D721Med (cell line): ENCODE measurements around the gene FLOT1.
A peak's percentile ranks its signal among the peaks of the same experiment; 100 is the strongest.

Source experiments
- DNase-seq: peaks from one replicate; pipeline ENCODE4 v3.0.0; 2011; ENCODE audit warnings: low spot score; ENCODE audit not compliant: insufficient read length
- FAIRE-seq: peaks from 2 replicates; lab custom pipeline; 2011; peaks lifted over from hg19 to GRCh38; lab: Jason Lieb, UNC
- TF ChIP-seq, protein P1 (sequence below): IDR thresholded peaks from 2 replicates; pipeline ENCODE4 v1.5.1; 2012; ENCODE audit warnings: mild to moderate bottlenecking, control low read depth; ENCODE audit not compliant: insufficient read depth; ENCODE audit errors: missing control alignments

Gene FLOT1, protein sequence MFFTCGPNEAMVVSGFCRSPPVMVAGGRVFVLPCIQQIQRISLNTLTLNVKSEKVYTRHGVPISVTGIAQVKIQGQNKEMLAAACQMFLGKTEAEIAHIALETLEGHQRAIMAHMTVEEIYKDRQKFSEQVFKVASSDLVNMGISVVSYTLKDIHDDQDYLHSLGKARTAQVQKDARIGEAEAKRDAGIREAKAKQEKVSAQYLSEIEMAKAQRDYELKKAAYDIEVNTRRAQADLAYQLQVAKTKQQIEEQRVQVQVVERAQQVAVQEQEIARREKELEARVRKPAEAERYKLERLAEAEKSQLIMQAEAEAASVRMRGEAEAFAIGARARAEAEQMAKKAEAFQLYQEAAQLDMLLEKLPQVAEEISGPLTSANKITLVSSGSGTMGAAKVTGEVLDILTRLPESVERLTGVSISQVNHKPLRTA

DNA sequence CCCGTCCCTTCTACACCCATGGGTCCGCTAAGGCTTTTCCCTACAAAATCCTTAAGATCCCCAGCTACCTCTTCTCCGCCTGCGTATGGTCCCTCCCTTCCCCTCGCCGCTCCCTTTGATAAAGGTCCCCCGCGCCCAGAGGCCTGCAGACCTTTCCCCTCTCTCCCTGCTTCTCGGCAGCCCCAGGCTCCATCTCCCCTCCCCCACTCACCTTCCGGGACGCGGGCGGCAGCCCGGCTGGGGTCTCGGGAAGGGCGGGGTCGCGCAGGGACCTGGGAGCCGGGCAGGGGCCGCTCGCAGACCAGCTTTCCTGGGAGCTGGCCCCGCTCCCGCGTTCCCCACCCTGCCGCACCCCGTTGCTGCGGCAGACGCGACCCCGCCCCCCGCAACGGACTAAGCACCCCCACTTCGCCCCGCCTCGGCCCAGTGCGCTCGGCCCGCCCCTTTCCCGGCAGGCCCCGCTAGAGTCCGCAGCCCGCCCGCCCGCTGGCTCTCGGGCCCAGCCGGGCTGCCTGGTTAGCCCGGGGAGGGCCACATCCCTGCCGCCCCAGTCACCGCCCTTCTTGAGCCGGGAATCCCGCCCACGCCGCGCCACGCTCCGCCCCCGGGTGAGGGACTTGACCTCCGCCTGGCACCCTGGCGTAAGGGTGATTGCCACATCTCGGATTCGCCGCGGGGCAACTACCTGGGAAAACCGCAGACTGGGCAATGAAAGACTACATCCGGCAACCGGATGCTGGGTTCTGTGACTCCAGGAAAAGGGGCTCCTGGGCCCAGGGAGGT lies at the start of gene FLOT1:
Gene FLOT1 (minus strand): TSS at position 372 of the 783 bp plus-strand sequence. CDS start 498 bp downstream, outside the sequence.
- FAIRE-seq = no peak
- peak; percentile 73 for DNase-seq
- TF ChIP-seq, protein P1, sequence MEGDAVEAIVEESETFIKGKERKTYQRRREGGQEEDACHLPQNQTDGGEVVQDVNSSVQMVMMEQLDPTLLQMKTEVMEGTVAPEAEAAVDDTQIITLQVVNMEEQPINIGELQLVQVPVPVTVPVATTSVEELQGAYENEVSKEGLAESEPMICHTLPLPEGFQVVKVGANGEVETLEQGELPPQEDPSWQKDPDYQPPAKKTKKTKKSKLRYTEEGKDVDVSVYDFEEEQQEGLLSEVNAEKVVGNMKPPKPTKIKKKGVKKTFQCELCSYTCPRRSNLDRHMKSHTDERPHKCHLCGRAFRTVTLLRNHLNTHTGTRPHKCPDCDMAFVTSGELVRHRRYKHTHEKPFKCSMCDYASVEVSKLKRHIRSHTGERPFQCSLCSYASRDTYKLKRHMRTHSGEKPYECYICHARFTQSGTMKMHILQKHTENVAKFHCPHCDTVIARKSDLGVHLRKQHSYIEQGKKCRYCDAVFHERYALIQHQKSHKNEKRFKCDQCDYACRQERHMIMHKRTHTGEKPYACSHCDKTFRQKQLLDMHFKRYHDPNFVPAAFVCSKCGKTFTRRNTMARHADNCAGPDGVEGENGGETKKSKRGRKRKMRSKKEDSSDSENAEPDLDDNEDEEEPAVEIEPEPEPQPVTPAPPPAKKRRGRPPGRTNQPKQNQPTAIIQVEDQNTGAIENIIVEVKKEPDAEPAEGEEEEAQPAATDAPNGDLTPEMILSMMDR = no peak

DNA sequence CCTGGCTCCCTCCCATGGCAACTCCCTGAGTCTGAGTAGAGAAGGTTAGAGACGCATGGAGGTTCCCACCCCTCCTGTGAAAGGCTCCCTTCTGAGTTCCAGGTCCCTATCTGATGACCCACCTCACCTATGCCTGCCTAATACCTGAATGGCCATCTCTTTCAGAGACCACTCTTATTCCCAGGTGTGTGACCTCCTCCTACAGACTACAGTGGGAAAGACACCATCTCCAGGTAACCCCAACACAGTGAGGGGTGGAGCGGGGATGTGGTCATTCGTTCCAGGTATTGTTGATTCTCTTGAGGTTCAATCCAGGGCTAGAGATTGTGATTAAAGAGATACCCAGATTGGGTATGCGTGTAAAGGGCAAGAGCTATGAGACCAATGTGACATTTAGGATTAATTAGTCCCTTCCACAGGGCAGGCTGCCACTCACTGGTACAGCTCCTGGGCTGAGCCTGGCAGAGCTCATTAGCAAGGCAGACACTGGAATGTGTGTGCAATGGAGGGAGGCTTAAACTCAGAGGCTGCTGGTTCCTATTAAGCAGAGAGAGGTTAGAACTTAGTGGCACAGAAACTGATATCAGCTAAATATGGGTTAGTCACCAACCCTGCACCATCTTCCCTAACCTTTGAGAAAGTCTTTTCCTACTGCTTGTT lies 48.4 kb upstream of the FLOT1 start:
- DNase-seq (no peak), FAIRE-seq (no peak)
- TF ChIP-seq, protein P1 = no peak

DNA sequence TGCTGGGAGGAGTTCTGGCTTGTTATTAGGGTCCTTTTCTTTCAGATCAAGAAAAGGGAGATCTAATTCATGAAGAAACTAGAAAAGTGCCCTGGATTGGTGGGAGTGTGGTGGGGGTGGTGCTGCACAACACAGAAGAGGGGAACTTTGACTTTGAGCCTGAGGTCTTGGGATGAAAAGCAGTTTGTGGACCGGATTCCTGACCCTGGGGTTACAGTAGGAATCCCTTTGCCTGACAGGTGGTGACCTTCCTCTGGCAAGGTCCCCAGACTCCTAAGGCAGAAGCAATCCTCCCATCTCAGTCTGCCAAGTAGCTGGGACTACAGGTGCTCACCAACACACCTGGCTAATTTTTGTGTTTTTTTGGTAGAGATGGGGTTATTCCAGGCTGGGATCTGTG lies 47.1 kb upstream of the FLOT1 start:
- TF ChIP-seq, protein P1 = no peak
- FAIRE-seq (no peak), DNase-seq (no peak)

DNA sequence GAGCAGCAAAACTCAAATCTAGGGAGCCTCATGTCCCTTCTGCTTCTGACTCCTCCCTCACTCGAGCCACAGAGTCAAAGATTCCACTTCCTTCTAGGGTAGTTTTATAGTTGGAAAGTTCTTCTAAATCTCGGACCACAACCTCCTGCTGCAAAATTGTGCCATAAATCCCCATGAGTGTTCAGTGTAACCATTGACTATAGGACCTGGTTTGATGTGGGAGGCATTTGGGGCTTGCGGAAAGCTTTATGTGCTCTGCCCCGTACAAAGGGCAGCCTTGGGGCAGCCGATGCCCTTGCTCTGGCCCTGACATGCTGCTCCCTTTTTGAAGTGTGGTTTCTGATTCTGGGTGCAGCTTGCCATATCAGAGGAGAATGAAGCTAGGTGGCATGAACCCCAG lies 45.5 kb upstream of the FLOT1 start:
- TF ChIP-seq, protein P1 = no peak
- DNase-seq (no peak), FAIRE-seq (no peak)

DNA sequence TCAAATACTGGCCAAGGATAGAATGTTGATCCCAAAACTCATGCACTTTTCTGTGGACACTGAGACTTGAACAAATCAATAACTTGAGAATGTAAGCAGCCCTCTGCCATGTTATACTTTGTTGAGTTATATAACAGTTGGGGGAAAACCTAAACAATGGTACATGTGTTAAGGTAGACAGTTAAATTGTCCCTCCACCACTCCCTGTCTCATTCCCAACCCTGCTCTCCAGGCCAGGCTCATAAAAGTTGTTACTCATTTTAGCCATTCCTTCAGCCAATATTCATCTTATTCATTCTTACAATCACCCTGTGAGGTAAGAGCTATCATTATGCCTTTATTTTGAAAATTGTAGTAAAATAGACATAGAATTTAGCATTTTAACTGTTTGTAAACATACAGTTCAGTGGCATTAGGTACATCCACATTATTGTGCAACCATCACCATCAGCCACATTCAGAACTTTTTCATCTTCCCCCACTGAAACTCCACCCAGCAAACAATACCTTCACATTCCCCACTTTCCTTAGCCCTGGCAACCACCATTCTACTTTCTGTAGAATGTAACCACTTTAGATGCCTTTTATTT lies 40.0 kb upstream of the FLOT1 start:
- FAIRE-seq (no peak), DNase-seq (no peak)
- TF ChIP-seq, protein P1 = no peak

DNA sequence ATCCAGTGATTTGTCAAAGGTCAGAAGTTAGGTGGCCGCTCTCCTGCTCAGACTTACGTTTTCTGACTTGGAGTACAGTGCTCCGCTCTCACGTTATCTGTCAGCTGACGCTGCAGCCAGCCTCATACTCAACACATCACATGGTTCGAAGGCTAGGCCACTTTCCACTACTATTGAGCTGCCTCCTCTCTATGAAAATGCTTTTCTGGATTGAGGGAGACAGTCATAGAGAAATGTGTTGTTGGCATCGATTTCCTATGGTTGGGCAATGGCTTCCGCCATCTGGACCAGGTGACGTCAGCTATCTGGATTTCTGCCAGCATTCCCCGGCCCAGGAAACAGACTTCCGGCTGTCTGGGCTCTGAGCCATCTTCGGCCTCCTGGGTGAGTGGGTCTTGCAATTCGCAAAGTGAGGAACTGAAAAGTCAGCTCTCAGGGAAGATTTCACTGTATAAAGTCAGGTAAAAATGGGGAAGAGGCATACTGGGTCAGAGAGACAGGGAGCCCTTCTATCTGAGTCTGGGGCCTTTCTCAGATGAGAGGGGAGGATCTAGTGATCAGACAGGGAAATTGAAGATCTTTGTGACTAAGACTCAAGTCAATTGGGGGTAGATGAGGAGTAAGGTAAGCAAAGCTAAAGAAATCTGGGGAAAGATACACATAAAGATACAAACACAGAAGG lies 39.4 kb upstream of the FLOT1 start:
- FAIRE-seq = no peak
- TF ChIP-seq, protein P1 = no peak
- no peak for DNase-seq
